Measurements from ENCODE around the gene TGM3. TPM values are rescaled to one million over a fixed set of nuclear protein-coding genes. Genes with fewer than 3 reads are reported as not detected.
"Not testable (repeated sequence)": the region's sequence is repeated elsewhere in the genome, so short reads cannot be mapped to it uniquely, and the experiment has no call there.

TGM3 gene
- total RNA-seq, 4 donors from 2014 or later, result 64.1 to 130 (median 104) TPM

GRCh38 chr20:2261629-2262028 lies 34.2 kb upstream of the TGM3 start:
- 83 to 88% methylated on average over 4 of the region's 4 CpGs for WGBS, 2 donors
- DNase-seq (ENCODE audit: low spot score in 2 of 2), result no peak
- intact Hi-C loops (cut with DNase I; ENCODE audit: low total_unique reads), result no loop called here
- TF ChIP-seq CTCF (IDR thresholded peaks at IDR 0.05), result no peak
- TF ChIP-seq POLR2A (IDR thresholded peaks at IDR 0.05), result no peak
- H3K4me3 ChIP-seq (ENCODE audit: low read depth, poor library complexity, severe bottlenecking), result no peak overlapping the region

DNA sequence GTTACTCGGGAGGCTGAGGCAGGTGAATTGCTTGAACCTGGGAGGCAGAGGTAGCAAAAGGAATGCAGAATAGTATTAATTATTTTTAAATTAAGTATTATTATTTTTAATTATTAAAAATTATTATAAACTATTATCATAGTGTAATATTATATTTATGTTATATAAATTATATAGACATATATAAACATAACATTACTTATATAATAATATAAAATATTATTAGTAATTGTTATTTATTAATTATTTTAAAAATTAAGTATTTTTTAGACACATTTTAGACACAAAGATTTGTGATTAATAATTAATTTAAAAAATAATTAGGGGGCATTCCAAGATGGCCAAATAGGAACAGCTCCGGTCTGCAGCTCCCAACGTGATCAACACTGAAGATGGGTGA lies 31.7 kb upstream of the TGM3 start:
- H3K4me3 ChIP-seq (ENCODE audit: low read depth, poor library complexity, severe bottlenecking), result no peak overlapping the region
- 86 to 89% methylated on average over 3 of the region's 3 CpGs for WGBS, 2 donors
- TF ChIP-seq CTCF (IDR thresholded peaks at IDR 0.05), result no peak
- no peak for TF ChIP-seq POLR2A (IDR thresholded peaks at IDR 0.05)
- intact Hi-C loops (cut with DNase I; ENCODE audit: low total_unique reads), result no loop called here
- DNase-seq (ENCODE audit: low spot score in 2 of 2), result no peak

GRCh38 chr20:2264621-2265374 lies 31.0 kb upstream of the TGM3 start:
- WGBS, 2 donors, result 52 to 64% methylated on average over 11 to 12 of the region's 12 CpGs
- H3K4me3 ChIP-seq (ENCODE audit: low read depth, poor library complexity, severe bottlenecking); intact Hi-C loops (cut with DNase I; ENCODE audit: low total_unique reads): not testable (repeated sequence)
- peak in 1 of 2 donors; percentile 84 for DNase-seq (ENCODE audit: low spot score in 2 of 2)

- TF ChIP-seq POLR2A (IDR thresholded peaks at IDR 0.05), result no peak
- TF ChIP-seq CTCF (IDR thresholded peaks at IDR 0.05), result no peak
- DNase-seq (ENCODE audit: low spot score in 2 of 2), result peak in 1 of 2 donors; percentile 54
- WGBS, 2 donors, result 89 to 92% methylated on average over 7 of the region's 7 CpGs
- no peak overlapping the region for H3K4me3 ChIP-seq (ENCODE audit: low read depth, poor library complexity, severe bottlenecking)
- intact Hi-C loops (cut with DNase I; ENCODE audit: low total_unique reads), result no loop called here
Observed at GRCh38 chr20:2273634-2274302, 22.0 kb upstream of the TGM3 start.

- TF ChIP-seq CTCF (IDR thresholded peaks at IDR 0.05) (no peak), POLR2A (IDR thresholded peaks at IDR 0.05) (no peak)
- intact Hi-C loops (cut with DNase I; ENCODE audit: low total_unique reads), result no loop called here
- no peak overlapping the region for H3K4me3 ChIP-seq (ENCODE audit: low read depth, poor library complexity, severe bottlenecking)
- 67 to 77% methylated on average over 1 of the region's 1 CpG for WGBS, 2 donors
- no peak for DNase-seq (ENCODE audit: low spot score in 2 of 2)
Observed at GRCh38 chr20:2276015-2276414, 19.8 kb upstream of the TGM3 start.

GRCh38 chr20:2279253-2279779 lies 16.5 kb upstream of the TGM3 start:
- no peak overlapping the region for H3K4me3 ChIP-seq (ENCODE audit: low read depth, poor library complexity, severe bottlenecking)
- 43 to 67% methylated on average over 5 of the region's 5 CpGs for WGBS, 2 donors
- DNase-seq (ENCODE audit: low spot score in 2 of 2), result peak in 1 of 2 donors; percentile 52
- intact Hi-C loops (cut with DNase I; ENCODE audit: low total_unique reads), result no loop called here
- no peak for TF ChIP-seq CTCF (IDR thresholded peaks at IDR 0.05)
- no peak for TF ChIP-seq POLR2A (IDR thresholded peaks at IDR 0.05)

Data from lower leg skin (tissue), 4 donors.